Stimulated activated CD8-positive, alpha-beta memory T cell treated with anti-CD3 and anti-CD28 coated beads, Interleukin-12 subunit alpha, Interleukin-12 subunit beta, amount 100 ng/mL, for 24 hours (primary cell): ENCODE measurements around the gene TMEM52B.
"Not testable (repeated sequence)": the region's sequence is repeated elsewhere in the genome, so short reads cannot be mapped to it uniquely, and the experiment has no call there.

Experiments
- DNase-seq: peaks from one replicate; pipeline ENCODE4 v3.0.0-alpha.2; 2020; ENCODE audit errors: extremely low read depth

The TMEM52B gene

DNA sequence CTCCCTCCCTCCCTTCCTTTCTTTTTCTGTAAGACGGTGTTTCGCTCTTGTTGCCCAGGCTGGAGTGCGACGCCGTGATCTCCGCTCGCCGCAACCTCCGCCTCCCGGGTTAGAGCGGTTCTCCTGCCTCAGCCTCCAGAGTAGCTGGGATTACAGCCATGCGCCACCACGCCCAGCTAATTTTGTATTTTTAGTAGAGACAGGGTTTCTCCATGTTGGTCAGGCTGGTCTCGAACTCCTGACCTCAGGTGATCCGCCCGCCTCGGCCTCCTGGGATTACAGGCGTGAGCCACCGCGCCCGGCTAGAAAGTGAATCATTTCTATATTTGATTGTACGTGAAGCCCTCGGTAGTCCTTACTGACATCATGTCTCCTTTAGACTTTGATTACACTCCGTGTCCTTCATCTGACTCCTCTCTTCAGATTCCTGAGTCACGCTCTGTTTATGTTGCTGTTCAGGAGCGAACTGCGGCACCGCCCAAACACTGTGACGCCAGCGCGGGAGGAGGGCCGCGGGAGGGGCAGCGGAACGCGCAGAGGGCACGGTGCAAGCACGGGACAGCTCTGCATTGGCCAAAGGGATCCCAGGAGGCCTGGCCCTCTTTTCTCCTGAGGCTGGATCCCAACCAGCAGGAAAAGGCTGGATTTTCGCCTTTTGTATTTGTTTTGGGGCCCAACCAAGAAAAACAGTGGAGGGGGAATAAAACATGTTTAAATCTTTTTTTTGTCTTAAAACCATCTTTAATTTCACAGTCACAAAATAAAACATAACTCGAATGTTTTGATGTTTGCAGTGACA, 33.3 kb downstream of the TMEM52B start:
- DNase-seq = peak; percentile 74

DNA sequence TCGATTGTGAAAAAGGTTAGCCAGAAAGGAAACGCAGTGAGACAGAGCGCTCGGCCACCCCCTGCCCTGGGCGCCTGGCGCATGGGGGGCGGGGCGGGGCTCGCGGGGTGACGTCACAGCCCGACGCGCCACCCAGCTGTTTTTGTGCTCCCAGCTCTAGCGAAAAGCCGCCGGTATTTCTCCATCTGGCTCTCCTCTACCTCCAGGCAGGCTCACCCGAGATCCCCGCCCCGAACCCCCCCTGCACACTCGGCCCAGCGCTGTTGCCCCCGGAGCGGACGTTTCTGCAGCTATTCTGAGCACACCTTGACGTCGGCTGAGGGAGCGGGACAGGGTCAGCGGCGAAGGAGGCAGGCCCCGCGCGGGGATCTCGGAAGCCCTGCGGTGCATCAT, 33.9 kb downstream of the TMEM52B start, which contains the start of gene GABARAPL1:
GABARAPL1 (plus strand) TSS at position 139 of the 393 bp plus-strand sequence; CDS start at position 392, 253 bp downstream.
- peak; percentile 54 for DNase-seq

DNA sequence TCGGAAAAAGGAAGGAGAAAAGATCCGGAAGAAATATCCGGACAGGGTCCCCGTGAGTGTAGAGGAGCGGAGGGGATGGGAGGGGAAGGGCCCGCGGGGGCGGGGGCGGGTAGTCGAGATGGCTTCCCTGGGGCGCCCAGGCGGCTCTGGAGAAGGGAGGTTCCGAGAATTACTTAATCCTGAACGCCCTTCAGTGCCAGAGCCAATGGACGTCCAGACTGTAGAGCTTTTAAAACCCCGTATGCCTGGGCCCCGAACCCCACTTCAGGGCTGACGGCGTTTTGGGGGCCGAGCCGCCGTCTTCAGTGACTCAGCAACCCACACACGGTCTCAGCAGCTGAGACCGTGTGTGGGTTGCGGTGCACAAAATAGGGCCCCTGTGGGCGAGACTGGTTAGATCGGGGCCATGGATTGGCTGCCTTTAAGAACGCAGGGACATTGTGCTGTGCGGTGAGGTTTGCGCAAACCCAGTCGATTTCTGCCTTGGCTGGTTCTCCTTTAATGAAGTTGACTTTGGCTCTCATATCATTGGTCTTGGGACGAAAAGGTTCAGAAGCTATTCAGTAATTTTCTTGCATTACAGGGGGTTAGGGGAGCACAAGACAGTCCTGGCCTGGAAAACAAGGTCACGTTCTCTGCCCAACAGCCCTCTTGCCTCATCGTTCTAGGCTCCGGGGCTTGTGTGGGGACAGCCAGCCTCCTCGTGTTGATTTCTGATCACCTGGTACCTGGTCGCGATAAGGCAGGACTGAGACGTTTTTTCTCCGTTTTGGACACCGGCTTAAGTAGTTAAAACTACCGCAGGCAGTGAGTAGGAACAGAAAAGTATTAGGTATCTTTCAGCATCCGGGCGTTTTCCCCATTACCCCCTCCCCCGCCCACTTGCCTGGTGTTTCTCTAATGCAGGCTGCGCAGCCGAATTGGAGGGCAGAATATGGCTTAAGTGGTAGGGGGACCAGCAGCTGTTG, 34.6 kb downstream of the TMEM52B start:
- DNase-seq = peak; percentile 56

DNA sequence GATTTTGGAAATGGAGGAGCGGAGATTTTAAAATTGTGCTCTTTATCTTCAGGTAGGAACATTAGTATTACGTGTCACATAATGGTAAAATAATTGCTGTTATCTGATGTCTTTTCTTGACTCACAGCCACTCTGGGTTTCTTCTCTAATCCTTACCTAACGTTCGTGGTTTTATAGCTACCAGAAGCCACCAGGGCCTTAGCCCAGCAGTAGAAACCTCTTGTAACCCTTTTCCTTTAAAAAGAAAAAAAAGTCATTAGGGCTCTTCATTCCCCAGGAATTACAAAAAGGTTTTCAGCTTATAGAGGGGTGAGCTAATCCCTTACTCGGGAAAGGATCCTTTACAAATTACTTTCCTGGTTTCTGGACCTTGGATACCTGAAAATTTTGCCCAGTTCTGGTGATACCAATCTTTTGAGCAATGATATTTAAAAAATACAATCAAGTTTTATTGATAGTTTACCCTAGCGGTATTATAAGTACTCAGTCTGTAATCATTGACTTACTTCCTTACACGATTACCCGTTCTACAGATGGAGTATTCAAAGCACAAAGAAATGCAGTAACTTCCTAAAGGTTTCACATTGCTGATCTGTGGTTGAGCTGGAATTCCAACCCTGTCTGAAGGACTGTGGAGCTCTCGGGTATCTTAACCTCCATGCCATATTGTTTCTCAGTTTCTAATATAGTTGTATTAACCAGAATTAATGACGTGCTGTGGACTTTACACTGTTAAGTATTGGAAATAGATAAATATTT, 35.5 kb downstream of the TMEM52B start:
- no peak for DNase-seq

DNA sequence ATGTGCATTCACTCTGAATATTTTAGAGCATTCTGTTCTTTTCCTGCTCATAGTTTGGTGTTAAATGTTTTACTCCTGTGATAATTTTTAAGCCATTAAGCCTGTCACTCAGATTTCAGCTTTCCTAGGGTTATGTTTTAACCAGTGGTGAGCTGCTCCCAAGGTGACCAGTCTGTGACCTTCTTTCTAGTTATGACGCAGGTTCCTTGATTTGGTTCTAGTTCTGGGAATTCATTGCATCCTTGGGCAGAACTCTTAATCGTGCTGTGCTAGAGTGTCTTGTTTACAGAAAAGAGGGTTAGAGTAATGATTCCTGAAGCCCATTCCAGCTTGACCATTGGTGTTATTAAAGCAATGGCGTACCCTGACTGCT, 36.0 kb downstream of the TMEM52B start:
- no peak for DNase-seq

DNA sequence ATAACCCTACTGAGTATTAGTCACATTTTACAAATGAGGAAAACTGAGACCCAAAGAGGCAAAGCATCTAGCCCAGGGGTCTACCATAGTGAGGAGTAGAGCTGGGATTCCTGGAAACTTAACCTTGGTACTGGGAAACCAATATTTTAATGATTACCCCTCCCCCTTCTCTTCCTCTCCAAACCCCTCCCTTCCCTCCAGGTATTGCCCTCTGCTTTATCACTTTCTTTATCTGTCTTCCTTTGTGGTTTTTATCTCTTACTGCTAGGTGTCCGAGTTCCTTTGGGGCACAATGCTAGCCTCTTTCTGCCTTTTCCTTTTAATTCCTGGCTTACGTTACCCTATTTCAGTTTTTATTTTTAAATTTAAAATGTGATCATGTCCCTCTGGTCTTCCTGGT, 36.6 kb downstream of the TMEM52B start:
- DNase-seq = no peak

DNA sequence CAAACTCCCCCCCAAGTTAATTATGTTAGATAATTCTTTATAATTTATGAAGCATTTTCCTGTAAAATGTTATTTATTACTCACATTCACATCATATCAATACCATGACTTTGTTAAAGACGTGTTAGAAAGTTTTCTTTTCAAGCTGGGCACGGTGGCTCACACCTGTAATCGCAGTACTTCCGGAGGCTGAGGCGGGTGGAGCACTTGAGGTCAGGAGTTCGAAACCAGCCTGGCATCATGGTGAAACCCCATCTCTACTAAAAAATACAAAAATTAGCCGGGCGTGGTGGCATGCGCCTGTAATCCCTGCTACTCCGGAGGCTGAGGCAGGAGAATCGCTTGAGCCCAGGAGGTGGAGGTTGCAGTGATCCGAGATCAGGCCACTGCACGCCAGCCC, 37.1 kb downstream of the TMEM52B start:
- not testable (repeated sequence) for DNase-seq

DNA sequence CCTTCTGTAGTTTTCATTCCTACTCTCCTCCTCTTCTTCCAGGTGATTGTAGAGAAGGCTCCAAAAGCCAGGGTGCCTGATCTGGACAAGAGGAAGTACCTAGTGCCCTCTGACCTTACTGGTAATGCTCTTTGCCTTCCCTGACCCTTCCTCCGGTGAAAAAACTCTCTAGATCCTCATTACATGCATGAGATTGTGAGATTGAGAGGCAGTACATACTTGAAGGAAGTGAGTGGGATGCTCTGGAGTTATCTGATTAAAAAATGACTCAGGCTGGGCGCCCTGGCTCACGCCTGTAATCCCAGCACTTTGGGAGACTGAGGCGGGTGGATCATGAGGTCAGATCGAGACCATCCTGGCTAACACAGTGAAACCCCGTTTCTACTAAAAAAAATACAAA, 39.2 kb downstream of the TMEM52B start:
- no peak for DNase-seq

DNA sequence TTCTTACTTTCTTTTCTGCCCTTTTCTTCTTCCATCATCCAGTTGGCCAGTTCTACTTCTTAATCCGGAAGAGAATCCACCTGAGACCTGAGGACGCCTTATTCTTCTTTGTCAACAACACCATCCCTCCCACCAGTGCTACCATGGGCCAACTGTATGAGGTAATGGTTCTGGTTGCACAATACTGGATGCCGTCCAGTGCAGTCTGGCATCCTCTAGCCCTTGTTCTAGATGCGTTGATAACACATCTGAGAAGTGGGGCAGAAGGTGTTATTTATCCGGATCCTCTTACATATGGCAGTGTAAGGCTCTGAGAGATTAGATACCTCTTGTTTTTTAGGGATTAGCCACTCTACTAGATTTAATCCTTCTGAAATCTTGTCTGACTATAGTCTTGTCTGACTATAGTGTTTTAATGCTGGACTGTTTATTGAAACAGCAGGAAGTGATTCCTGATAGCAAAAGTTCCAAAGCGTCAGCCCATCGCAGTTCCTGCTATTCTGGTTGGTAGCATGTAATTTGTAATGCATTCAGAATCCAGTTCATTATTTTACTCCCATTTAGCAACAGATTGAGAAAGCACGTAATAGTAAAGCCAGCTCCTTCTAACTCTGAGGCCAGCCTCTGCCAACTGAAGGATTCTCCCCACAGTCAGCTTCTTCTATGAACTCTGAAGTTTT, 41.7 kb downstream of the TMEM52B start:
- no peak for DNase-seq

DNA sequence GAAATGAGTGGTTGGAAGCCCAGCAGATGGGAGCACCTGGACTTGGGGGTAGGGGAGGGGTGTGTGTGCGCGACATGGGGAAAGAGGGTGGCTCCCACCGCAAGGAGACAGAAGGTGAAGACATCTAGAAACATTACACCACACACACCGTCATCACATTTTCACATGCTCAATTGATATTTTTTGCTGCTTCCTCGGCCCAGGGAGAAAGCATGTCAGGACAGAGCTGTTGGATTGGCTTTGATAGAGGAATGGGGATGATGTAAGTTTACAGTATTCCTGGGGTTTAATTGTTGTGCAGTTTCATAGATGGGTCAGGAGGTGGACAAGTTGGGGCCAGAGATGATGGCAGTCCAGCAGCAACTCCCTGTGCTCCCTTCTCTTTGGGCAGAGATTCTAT, 43.0 kb downstream of the TMEM52B start:
- no peak for DNase-seq

DNA sequence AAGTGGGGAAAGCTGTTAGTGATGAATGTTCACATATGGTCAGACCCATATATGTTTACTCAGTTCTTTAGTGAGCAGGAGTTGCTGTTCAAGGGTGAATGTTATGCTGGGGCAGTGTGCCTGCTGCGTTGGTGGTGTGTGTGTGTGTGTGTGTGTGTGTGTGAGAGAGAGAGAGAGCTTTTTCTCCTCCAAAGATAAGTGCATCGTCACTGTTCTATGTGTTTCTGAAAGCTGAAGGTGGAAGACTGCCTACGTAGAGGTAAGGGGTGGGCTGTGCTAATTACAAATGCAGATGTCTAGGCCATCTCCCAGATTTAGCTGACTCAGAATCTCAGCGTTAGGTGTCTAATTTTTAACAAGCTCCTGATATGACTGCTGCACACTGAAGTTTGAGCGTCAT, 44.4 kb downstream of the TMEM52B start:
- DNase-seq = no peak

DNA sequence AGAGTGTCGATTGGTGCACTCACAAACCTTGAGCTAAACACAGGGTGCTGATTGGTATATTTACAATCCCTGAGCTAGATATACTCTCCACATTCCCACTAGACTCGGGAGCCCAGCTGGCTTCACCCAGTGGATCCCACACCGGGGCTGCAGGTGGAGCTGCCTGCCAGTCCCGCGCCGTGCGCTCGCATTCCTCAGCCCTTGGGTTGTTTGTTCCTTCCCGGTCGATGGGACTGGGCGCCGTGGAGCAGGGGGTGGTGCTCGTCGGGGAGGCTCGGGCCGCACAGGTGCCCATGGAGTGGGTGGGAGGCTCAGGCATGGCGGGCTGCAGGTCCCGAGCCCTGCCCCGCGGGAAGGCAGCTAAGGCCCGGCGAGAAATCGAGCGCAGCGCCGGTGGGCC, 46.6 kb downstream of the TMEM52B start:
- not testable (repeated sequence) for DNase-seq

DNA sequence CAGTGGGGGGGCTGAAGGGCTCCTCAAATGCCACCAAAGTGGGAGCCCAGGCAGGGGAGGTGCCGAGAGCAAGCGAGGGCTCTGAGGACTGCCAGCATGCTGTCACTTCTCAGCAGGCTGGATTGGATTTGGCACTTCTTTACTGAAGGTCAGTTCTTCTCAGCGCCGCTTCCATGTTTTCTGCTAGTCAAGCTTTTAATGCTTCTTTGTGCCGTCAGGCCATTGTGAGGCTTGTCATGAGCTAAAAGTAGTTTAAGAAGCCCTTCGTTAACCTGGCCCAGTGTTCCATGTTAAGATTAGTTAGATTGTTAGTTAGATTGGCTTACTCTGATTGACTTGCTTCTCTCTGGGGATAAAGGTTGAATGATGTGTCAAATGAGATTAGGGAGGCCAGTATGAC, 47.3 kb downstream of the TMEM52B start:
- DNase-seq = no peak

DNA sequence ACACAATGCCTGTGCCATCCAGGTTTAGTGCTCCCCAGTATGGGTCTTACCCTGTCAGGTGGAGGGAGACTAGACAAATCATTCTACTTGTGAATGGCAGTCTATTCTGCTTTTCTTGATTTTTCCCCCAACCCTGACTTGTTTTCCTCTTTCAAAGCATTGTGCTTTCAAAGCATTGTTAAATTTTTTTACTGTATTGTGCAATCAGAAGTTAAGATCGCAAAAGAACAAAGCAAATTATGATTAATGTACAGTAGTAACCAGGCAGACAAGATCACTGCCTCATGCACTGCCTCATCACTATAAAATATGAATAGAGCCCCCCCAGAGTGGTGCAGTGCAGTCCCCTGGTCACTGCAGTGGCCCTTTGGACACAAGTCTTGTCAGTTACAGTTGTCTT, 47.9 kb downstream of the TMEM52B start:
- DNase-seq = no peak

DNA sequence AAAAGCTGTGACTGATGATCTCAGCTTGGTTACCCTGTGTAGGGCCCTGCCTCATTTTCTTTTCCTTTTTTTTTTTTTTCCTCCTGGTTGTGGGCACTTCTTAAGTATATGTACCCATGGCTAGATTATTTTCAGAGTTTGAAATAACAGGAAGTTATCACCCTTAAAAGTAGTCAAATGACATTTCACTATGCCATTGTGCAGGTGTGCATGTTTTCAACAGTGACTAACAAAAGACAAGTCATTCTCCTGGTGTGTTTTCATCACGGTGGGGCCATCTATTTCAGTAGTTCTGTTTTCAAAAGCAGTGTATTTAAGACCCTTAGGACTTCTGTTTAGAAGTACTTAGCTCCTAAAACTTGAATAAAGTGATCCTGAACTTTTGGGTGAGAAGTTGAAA, 48.8 kb downstream of the TMEM52B start:
- DNase-seq = no peak

DNA sequence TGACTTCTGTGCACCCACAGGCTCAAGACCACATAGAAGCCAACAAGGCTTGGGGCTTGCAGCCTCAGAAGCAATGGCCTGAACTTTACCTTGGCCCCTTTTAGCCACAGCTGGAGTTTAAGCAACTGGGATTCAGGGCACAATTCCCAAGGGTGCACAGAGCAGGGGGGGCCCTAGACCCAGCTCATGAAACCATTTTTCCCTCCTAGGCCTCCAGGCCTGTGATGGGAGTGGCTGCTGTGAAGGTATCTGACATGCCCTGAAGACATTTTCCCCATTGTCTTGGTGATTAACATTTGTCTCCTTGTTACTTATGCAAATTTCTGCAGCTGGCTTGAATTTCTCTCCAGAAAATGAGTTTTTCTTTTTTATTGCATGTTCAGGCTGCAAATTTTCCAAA, 55.7 kb downstream of the TMEM52B start:
- no peak for DNase-seq

DNA sequence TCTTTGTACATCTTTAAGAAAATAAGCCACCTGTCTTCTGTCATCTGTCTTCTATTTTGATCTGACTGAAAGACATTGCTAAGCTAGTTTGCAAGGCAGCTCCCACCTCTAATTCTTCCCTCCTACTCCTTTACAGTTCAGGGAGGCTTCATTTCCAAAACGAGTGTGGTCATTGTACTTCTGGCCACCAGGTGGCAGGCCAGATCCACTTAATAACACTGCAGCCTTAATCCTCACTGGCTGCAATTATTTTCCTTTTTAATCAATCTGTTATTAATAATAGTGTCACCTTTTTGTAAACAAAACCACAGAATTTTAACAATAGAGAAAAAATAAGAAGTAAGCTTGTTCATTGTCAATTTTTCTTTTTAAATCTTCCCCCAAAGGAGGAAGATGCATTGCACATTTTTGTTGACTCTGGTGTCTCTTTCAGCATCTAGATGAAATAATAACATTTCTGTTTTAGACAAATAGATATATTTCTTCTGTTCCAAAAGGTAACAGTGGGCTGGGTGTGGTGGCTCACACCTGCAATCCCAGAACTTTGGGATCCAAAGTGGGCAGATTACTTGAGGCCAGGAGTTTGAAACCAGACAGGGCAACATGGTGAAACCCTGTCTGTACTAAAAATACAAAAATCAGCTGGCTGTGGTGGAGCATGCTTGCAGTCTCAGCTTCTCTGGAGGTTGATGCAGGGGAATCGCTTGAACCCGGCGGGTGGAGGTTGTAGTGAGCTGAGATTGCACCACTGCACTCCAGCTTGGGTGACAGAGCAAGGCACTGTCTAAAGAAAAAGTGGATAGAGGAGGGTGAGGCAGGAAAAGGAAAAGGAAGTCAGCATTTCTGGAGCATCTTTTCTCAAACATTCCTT, 57.2 kb downstream of the TMEM52B start:
- no peak for DNase-seq

DNA sequence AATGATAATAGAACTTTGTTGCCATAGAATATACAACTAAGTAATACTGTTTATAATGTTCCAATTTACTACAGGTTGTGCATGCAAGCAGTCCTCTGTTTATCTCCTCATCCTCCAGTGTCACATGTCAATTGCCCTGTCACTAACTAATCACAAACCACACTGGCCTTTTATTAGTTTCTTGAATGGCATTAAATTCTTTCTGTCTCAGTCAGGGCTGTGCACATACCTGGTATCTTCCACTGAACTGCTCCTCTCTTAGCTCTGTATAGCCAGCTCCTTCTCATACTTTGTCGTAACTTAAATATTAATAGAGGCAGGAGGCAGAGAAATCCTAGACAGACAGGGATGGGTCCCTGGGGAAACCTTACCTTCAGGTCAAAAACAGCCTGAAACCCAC, 57.9 kb downstream of the TMEM52B start:
- no peak for DNase-seq

DNA sequence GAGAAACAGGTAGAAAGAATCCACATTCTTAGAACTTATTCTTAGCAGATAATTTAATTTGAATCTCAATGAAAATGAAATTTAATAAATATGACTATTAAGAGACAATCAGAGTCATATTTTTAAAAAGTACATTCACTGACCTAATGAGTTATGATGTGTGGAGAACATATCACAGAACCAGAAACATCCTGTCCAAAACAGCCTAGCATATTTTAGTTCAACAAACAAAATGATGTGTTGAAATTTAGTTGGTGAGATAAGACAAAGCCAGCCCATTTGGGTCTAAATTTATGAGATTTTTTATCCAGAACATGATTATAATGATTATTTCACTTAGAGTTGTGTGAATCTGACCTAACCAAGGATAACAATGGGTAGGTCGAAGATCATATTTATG, 59.7 kb downstream of the TMEM52B start:
- DNase-seq = no peak

DNA sequence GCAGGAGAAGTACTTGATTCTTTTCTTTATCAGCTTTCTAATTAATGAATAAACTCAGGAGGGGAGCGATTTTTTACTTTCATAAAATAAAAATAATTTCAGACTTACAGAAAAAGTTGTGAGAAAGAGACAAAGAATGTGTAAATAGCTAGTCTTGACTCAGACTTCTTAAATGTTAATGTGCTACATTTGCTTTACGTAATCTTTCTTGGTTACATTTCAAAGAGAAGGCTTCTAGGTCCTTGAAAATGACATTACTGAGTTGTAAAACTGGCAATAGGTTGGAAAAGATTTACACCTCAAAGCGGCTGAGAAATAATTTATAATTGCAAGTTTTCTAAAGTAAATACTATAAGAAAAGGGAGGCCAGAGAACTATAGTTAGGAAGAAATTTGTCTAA, 62.5 kb downstream of the TMEM52B start:
- no peak for DNase-seq
